ENCODE data around the gene SLC16A5. TPM values are rescaled to one million over a fixed set of nuclear protein-coding genes. Genes with fewer than 3 reads are reported as not detected.

Gene SLC16A5
- polyA plus RNA-seq, 1 donor from 2014 or later: not detected

GRCh38 chr17:75075597-75076336, 12.0 kb upstream of the SLC16A5 start:
- H3K79me2 ChIP-seq (replicated peaks; ENCODE audit: insufficient read depth, low read length): no peaks in the 10 kb centered on the region
- no peaks in the 10 kb centered on the region for H3K36me3 ChIP-seq (ENCODE audit: insufficient read depth, low read length)
- no peaks in the 10 kb centered on the region for H3F3A ChIP-seq (ENCODE audit: insufficient read depth, low read length, poor library complexity, severe bottlenecking)
- no peaks in the 10 kb centered on the region for H3K27me3 ChIP-seq (ENCODE audit: insufficient read depth, low read depth, low read length)
- no peaks in the 10 kb centered on the region for H3K9me3 ChIP-seq (ENCODE audit: low read length)
- H3K4me2 ChIP-seq (ENCODE audit: low read length): no peak overlapping the region
- H3K9me2 ChIP-seq (ENCODE audit: insufficient read depth, low read length): no peaks in the 10 kb centered on the region
- no peak overlapping the region for H3K9ac ChIP-seq (ENCODE audit: low read length)
- no peak overlapping the region for H3K27ac ChIP-seq (ENCODE audit: low read length)
- no peak overlapping the region for H3K4me3 ChIP-seq (ENCODE audit: low read length)
- TF ChIP-seq EZH2 (IDR thresholded peaks at IDR 0.05; ENCODE audit: borderline replicate concordance, insufficient read depth, low read length, poor library complexity, severe bottlenecking) (no peak), TAF1 (IDR thresholded peaks at IDR 0.05; ENCODE audit: low read depth) (no peak), SMC3 (conservative IDR thresholded peaks at IDR 0.05; ENCODE audit: poor library complexity) (no peak), RAD21 (conservative IDR thresholded peaks at IDR 0.05) (no peak), POLR2AphosphoS5 (IDR thresholded peaks at IDR 0.05) (no peak), MXI1 (conservative IDR thresholded peaks at IDR 0.05; ENCODE audit: poor library complexity, severe bottlenecking) (no peak), EP300 (conservative IDR thresholded peaks at IDR 0.05; ENCODE audit: poor library complexity, severe bottlenecking) (no peak), REST (IDR thresholded peaks at IDR 0.05; ENCODE audit: borderline replicate concordance) (no peak), CTCF (IDR thresholded peaks at IDR 0.05; ENCODE audit: poor library complexity, severe bottlenecking) (no peak)
- H2AFZ ChIP-seq (ENCODE audit: low read depth, low read length): no peak overlapping the region
- no peaks in the 10 kb centered on the region for H4K20me1 ChIP-seq (ENCODE audit: insufficient read depth)

- H3K36me3 ChIP-seq (ENCODE audit: insufficient read depth, low read length): no peaks in the 10 kb centered on the region
- H3K79me2 ChIP-seq (replicated peaks; ENCODE audit: insufficient read depth, low read length): no peaks in the 10 kb centered on the region
- no peaks in the 10 kb centered on the region for H3K9me3 ChIP-seq (ENCODE audit: low read length)
- H4K20me1 ChIP-seq (ENCODE audit: insufficient read depth): no peaks in the 10 kb centered on the region
- no peak overlapping the region for H3K9ac ChIP-seq (ENCODE audit: low read length)
- no peak overlapping the region for H3K4me3 ChIP-seq (ENCODE audit: low read length)
- no peak overlapping the region for H3K4me2 ChIP-seq (ENCODE audit: low read length)
- no peak overlapping the region for H2AFZ ChIP-seq (ENCODE audit: low read depth, low read length)
- H3K27me3 ChIP-seq (ENCODE audit: insufficient read depth, low read depth, low read length): no peaks in the 10 kb centered on the region
- no peaks in the 10 kb centered on the region for H3K9me2 ChIP-seq (ENCODE audit: insufficient read depth, low read length)
- TF ChIP-seq SMC3 (conservative IDR thresholded peaks at IDR 0.05; ENCODE audit: poor library complexity) (no peak), EZH2 (IDR thresholded peaks at IDR 0.05; ENCODE audit: borderline replicate concordance, insufficient read depth, low read length, poor library complexity, severe bottlenecking) (no peak), TAF1 (IDR thresholded peaks at IDR 0.05; ENCODE audit: low read depth) (no peak), EP300 (conservative IDR thresholded peaks at IDR 0.05; ENCODE audit: poor library complexity, severe bottlenecking) (no peak), MXI1 (conservative IDR thresholded peaks at IDR 0.05; ENCODE audit: poor library complexity, severe bottlenecking) (no peak), RAD21 (conservative IDR thresholded peaks at IDR 0.05) (no peak), REST (IDR thresholded peaks at IDR 0.05; ENCODE audit: borderline replicate concordance) (no peak), POLR2AphosphoS5 (IDR thresholded peaks at IDR 0.05) (no peak), CTCF (IDR thresholded peaks at IDR 0.05; ENCODE audit: poor library complexity, severe bottlenecking) (no peak)
- no peak overlapping the region for H3K27ac ChIP-seq (ENCODE audit: low read length)
- H3F3A ChIP-seq (ENCODE audit: insufficient read depth, low read length, poor library complexity, severe bottlenecking): no peaks in the 10 kb centered on the region
Measured at GRCh38 chr17:75077072-75077495, 10.7 kb upstream of the SLC16A5 start.
